DOHH2 (cell line): Measurements from ENCODE around the gene KSR1.

ENCODE experiments used
- H3F3A ChIP-seq: fragments of 200-600 bp; sonication (generic), shearing (Covaris generic); 2 replicates; pipeline ENCODE4 v1.6.0; 2016; ENCODE audit warnings: antibody characterized with exemption, mild to moderate bottlenecking; ENCODE audit not compliant: control insufficient read depth, insufficient read depth
- H3K27ac ChIP-seq: fragments of 200-600 bp; sonication (generic); 2 replicates; pipeline ENCODE4 v1.5.1; 2014; ENCODE audit warnings: low read depth, mild to moderate bottlenecking, low read length, moderate library complexity
- H3K27me3 ChIP-seq: fragments of 200-600 bp; sonication (generic); 2 replicates; pipeline ENCODE4 v1.6.1; 2014; ENCODE audit warnings: mild to moderate bottlenecking, low read length, mixed read lengths; ENCODE audit not compliant: control insufficient read depth
- H3K36me3 ChIP-seq: fragments of 200-600 bp; sonication (generic); 2 replicates; pipeline ENCODE4 v1.6.1; 2014; ENCODE audit warnings: mild to moderate bottlenecking, low read length, moderate library complexity, mixed read lengths; ENCODE audit not compliant: control insufficient read depth
- H3K4me1 ChIP-seq: fragments of 200-600 bp; sonication (generic); 2 replicates; pipeline ENCODE4 v1.6.1; 2014; ENCODE audit warnings: mild to moderate bottlenecking, low read length, mixed read lengths; ENCODE audit not compliant: control insufficient read depth
- H3K4me2 ChIP-seq: fragments of 200-600 bp; sonication (generic); 2 replicates; pipeline ENCODE4 v1.6.0; 2014; ENCODE audit warnings: mild to moderate bottlenecking, low read length, moderate library complexity
- H3K4me3 ChIP-seq: fragments of 200-600 bp; sonication (generic); 2 replicates; pipeline ENCODE4 v1.5.1; 2014; ENCODE audit warnings: mild to moderate bottlenecking, low read length, mixed read lengths
- H3K79me2 ChIP-seq: fragments of 200-600 bp; sonication (generic); 2 replicates; pipeline ENCODE4 v1.6.1; 2014; ENCODE audit warnings: mild to moderate bottlenecking, low read length, mixed read lengths; ENCODE audit not compliant: control insufficient read depth
- H3K9me2 ChIP-seq: fragments of 200-600 bp; sonication (generic); replicated peaks from 2 replicates; pipeline ENCODE4 v1.6.1; 2014; ENCODE audit warnings: mild to moderate bottlenecking, low read length, mixed read lengths; ENCODE audit not compliant: control insufficient read depth
- H3K9me3 ChIP-seq: fragments of 200-600 bp; sonication (generic); 2 replicates; pipeline ENCODE4 v1.6.1; 2014; ENCODE audit warnings: antibody characterized with exemption, low read length, mixed read lengths; ENCODE audit not compliant: control insufficient read depth, insufficient read depth
- H4K20me1 ChIP-seq: fragments of 200-600 bp; sonication (generic); 2 replicates; pipeline ENCODE4 v1.6.0; 2014; ENCODE audit warnings: low read depth, mild to moderate bottlenecking, antibody characterized with exemption, low read length, moderate library complexity; ENCODE audit not compliant: control insufficient read depth, insufficient read depth
- EZH2phosphoT487 ChIP-seq: fragments of 200-600 bp; sonication (generic); IDR thresholded peaks from 2 replicates; pipeline ENCODE4 v1.6.1; 2017; ENCODE audit warnings: borderline replicate concordance, mild to moderate bottlenecking, antibody characterized with exemption, low read length, moderate library complexity, mixed read lengths
- TF ChIP-seq, protein P1 (sequence below): fragments of 200-600 bp; sonication (generic); IDR thresholded peaks from one replicate; pipeline ENCODE4 v1.5.1; 2014; ENCODE audit warnings: antibody characterized with exemption, mild to moderate bottlenecking, low read depth, low read length; ENCODE audit not compliant: poor library complexity, severe bottlenecking

KSR1 gene

GRCh38 chr17:27450416-27450815 is 5.8 kb upstream of the KSR1 start:
- Histone ChIP-seq H3K4me1 (no peaks in the 10 kb centered on the region), H3K9me3 (no peaks in the 10 kb centered on the region), H3K36me3 (no peaks in the 10 kb centered on the region), H4K20me1 (no peaks in the 10 kb centered on the region), H3F3A (no peaks in the 10 kb centered on the region), H3K4me2 (no peak overlapping the region), H3K79me2 (no peaks in the 10 kb centered on the region), H3K27me3 (peaks cover 21% of the 10 kb centered on the region), H3K9me2 (no peaks in the 10 kb centered on the region), H3K4me3 (no peak overlapping the region), H3K27ac (no peak overlapping the region)
- TF ChIP-seq EZH2phosphoT487, result no peak
- TF ChIP-seq, protein P1, sequence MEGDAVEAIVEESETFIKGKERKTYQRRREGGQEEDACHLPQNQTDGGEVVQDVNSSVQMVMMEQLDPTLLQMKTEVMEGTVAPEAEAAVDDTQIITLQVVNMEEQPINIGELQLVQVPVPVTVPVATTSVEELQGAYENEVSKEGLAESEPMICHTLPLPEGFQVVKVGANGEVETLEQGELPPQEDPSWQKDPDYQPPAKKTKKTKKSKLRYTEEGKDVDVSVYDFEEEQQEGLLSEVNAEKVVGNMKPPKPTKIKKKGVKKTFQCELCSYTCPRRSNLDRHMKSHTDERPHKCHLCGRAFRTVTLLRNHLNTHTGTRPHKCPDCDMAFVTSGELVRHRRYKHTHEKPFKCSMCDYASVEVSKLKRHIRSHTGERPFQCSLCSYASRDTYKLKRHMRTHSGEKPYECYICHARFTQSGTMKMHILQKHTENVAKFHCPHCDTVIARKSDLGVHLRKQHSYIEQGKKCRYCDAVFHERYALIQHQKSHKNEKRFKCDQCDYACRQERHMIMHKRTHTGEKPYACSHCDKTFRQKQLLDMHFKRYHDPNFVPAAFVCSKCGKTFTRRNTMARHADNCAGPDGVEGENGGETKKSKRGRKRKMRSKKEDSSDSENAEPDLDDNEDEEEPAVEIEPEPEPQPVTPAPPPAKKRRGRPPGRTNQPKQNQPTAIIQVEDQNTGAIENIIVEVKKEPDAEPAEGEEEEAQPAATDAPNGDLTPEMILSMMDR, result no peak

GRCh38 chr17:27451906-27452305 is 4.3 kb upstream of the KSR1 start:
- no peaks in the 10 kb centered on the region for H3K79me2 ChIP-seq
- H3K27ac ChIP-seq, result no peak overlapping the region
- no peaks in the 10 kb centered on the region for H3F3A ChIP-seq
- H3K36me3 ChIP-seq, result no peaks in the 10 kb centered on the region
- H3K9me3 ChIP-seq, result no peaks in the 10 kb centered on the region
- TF ChIP-seq, protein P1, result no peak
- TF ChIP-seq EZH2phosphoT487, result no peak
- H3K4me2 ChIP-seq, result no peak overlapping the region
- no peaks in the 10 kb centered on the region for H3K9me2 ChIP-seq
- no peak overlapping the region for H3K4me3 ChIP-seq
- peaks cover 35% of the 10 kb centered on the region for H3K27me3 ChIP-seq
- H3K4me1 ChIP-seq, result peaks cover 9% of the 10 kb centered on the region; the same call in 1 of the 2 replicates
- H4K20me1 ChIP-seq, result no peaks in the 10 kb centered on the region

- no peaks in the 10 kb centered on the region for H4K20me1 ChIP-seq
- no peak for TF ChIP-seq EZH2phosphoT487
- TF ChIP-seq, protein P1, result no peak
- H3K9me3 ChIP-seq, result no peaks in the 10 kb centered on the region
- peaks cover 44% of the 10 kb centered on the region for H3K27me3 ChIP-seq
- H3K4me3 ChIP-seq, result no peak overlapping the region
- no peaks in the 10 kb centered on the region for H3K9me2 ChIP-seq
- no peak overlapping the region for H3K27ac ChIP-seq
- H3K4me1 ChIP-seq, result peaks cover 9% of the 10 kb centered on the region; the same call in 1 of the 2 replicates
- H3F3A ChIP-seq, result no peaks in the 10 kb centered on the region
- H3K79me2 ChIP-seq, result no peaks in the 10 kb centered on the region
- no peaks in the 10 kb centered on the region for H3K36me3 ChIP-seq
- no peak overlapping the region for H3K4me2 ChIP-seq
These were observed 3.4 kb upstream of the KSR1 start for GRCh38 chr17:27452828-27453227.
